MM.1S (cell line): ENCODE results near the gene CDH4.

Experiments
- EZH2 ChIP-seq: fragments of 300-600 bp; sonication (generic); optimal IDR thresholded peaks from 2 replicates; pipeline ENCODE3; 2017; ENCODE audit warnings: low read depth, mild to moderate bottlenecking, antibody characterized with exemption, low read length, mixed read lengths
- EZH2phosphoT487 ChIP-seq: fragments of 300-600 bp; sonication (generic); IDR thresholded peaks from 2 replicates; pipeline ENCODE4 v1.6.1; 2018; ENCODE audit warnings: antibody characterized with exemption, low read length
- TF ChIP-seq, protein P1 (sequence below): fragments of 300-600 bp; sonication (generic); IDR thresholded peaks from 2 replicates; pipeline ENCODE4 v1.5.1; 2016; ENCODE audit warnings: antibody characterized with exemption, low read length, mixed read lengths

GRCh38 chr20:61439251-61439650, 187.2 kb downstream of the CDH4 start:
- TF ChIP-seq, protein P1, sequence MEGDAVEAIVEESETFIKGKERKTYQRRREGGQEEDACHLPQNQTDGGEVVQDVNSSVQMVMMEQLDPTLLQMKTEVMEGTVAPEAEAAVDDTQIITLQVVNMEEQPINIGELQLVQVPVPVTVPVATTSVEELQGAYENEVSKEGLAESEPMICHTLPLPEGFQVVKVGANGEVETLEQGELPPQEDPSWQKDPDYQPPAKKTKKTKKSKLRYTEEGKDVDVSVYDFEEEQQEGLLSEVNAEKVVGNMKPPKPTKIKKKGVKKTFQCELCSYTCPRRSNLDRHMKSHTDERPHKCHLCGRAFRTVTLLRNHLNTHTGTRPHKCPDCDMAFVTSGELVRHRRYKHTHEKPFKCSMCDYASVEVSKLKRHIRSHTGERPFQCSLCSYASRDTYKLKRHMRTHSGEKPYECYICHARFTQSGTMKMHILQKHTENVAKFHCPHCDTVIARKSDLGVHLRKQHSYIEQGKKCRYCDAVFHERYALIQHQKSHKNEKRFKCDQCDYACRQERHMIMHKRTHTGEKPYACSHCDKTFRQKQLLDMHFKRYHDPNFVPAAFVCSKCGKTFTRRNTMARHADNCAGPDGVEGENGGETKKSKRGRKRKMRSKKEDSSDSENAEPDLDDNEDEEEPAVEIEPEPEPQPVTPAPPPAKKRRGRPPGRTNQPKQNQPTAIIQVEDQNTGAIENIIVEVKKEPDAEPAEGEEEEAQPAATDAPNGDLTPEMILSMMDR: no peak
- TF ChIP-seq EZH2phosphoT487: no peak
- TF ChIP-seq EZH2: no peak
